ENCODE results near the gene RFESD. TPM values are rescaled to one million over a fixed set of nuclear protein-coding genes. Genes with fewer than 3 reads are reported as not detected.

Gene RFESD
- total and polyA plus RNA-seq, 10 of the 15 experiments (the other 5 are each of a cell fraction or from before 2014, with no cell fraction given): 1.9 to 14.7 (median 4.9) TPM

DNA sequence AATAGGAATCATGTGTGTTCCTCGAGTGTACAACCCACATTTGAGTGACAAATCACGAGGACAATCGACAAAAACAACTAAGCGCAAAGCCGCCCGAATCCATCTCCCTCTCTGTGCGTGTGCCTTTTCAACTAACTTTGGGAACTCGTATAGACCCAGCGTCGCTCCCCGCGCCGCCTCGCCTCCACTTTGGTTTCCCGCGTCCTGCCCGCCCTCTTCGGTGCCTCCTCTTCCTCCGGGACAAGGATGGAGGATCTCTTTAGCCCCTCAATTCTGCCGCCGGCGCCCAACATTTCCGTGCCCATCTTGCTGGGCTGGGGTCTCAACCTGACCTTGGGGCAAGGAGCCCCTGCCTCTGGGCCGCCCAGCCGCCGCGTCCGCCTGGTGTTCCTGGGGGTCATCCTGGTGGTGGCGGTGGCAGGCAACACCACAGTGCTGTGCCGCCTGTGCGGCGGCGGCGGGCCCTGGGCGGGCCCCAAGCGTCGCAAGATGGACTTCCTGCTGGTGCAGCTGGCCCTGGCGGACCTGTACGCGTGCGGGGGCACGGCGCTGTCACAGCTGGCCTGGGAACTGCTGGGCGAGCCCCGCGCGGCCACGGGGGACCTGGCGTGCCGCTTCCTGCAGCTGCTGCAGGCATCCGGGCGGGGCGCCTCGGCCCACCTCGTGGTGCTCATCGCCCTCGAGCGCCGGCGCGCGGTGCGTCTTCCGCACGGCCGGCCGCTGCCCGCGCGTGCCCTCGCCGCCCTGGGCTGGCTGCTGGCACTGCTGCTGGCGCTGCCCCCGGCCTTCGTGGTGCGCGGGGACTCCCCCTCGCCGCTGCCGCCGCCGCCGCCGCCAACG is 26.3 kb upstream of the RFESD start, which contains the start of gene GPR150:
TSS of gene GPR150 (plus strand) at position 58 of the 840 bp plus-strand sequence. CDS start at position 247, 189 bp downstream.
- peak within 1 kb of the TSS; percentile 95 for H3K4me2 ChIP-seq (ENCODE audit: control insufficient read depth, insufficient read depth)
- no peaks in the 10 kb centered on the region for H3K9me3 ChIP-seq (replicated peaks; ENCODE audit: control insufficient read depth, insufficient read depth, low read length)
- TSS peak; percentile 32 for BruUV-seq (replicated peaks)
- CTCF ChIA-PET: no interaction called here
- in situ Hi-C loops (cut with MboI): no loop called here
- POLR2A ChIA-PET: interaction anchor here (0.6 to 1.0 kb wide), 4 partner anchors 26 to 1078 kb away, joined by 4 to 6 read pairs (median 5); partner anchors contain the start of gene RFESD
- peaks cover 0 to 2% of the 10 kb centered on the region in 2 experiments; a peak in 1 of 4 replicates for H3K27me3 ChIP-seq (replicated peaks in 1 of 2; ENCODE audit: control insufficient read depth in 2 of 2, insufficient read depth in 2 of 2, low read length in 1 of 2)
- peaks cover 3% of the 10 kb centered on the region; the same call in 1 of the 2 replicates for H3K79me2 ChIP-seq (ENCODE audit: control insufficient read depth, insufficient read depth, low read length)
- peak within 1 kb of the TSS; percentile 79 for H3K4me3 ChIP-seq
- SMC1A ChIA-PET (ENCODE audit: uncharacterized antibody, unreplicated experiment): interaction anchor here (0.9 kb wide), 1 partner anchor 22 kb away, joined by 3 read pairs; no protein-coding TSS in a partner anchor
- no peaks in the 10 kb centered on the region for H3K36me3 ChIP-seq (ENCODE audit: control insufficient read depth in 2 of 2, insufficient read depth in 2 of 2, low read length in 1 of 2)
- DNase-seq (ENCODE audit: low read depth, low spot score) (no peak), FAIRE-seq (no peak), ATAC-seq (peak; percentile 79)
- H3K9ac ChIP-seq (ENCODE audit: control insufficient read depth, insufficient read depth, low read length): peak within 1 kb of the TSS; percentile 65
- peak within 1 kb of the TSS; percentile 89 for H2AFZ ChIP-seq (ENCODE audit: control insufficient read depth, low read depth, low read length)
- peaks cover 19% of the 10 kb centered on the region for H3K4me1 ChIP-seq (ENCODE audit: control insufficient read depth, insufficient read depth, low read length)
- intact Hi-C loops (cut with micrococcal nuclease; ENCODE audit: unreplicated experiment): no loop called here
- peak within 1 kb of the TSS; percentile 21; the same call in 1 of the 2 replicates for H3K27ac ChIP-seq (ENCODE audit: control insufficient read depth, insufficient read depth)
- no peaks in the 10 kb centered on the region for H4K20me1 ChIP-seq (ENCODE audit: control insufficient read depth, insufficient read depth)
- 5% methylated on average over 75 of the region's 85 CpGs for WGBS (ENCODE audit: insufficient coverage, insufficient replicate concordance, low lambda C conversion rate, missing lambda C conversion rate)
- RAD21 ChIA-PET (ENCODE audit: unreplicated experiment): no interaction called here
- TF ChIP-seq, protein P1, sequence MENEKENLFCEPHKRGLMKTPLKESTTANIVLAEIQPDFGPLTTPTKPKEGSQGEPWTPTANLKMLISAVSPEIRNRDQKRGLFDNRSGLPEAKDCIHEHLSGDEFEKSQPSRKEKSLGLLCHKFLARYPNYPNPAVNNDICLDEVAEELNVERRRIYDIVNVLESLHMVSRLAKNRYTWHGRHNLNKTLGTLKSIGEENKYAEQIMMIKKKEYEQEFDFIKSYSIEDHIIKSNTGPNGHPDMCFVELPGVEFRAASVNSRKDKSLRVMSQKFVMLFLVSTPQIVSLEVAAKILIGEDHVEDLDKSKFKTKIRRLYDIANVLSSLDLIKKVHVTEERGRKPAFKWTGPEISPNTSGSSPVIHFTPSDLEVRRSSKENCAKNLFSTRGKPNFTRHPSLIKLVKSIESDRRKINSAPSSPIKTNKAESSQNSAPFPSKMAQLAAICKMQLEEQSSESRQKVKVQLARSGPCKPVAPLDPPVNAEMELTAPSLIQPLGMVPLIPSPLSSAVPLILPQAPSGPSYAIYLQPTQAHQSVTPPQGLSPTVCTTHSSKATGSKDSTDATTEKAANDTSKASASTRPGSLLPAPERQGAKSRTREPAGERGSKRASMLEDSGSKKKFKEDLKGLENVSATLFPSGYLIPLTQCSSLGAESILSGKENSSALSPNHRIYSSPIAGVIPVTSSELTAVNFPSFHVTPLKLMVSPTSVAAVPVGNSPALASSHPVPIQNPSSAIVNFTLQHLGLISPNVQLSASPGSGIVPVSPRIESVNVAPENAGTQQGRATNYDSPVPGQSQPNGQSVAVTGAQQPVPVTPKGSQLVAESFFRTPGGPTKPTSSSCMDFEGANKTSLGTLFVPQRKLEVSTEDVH (IDR thresholded peaks at IDR 0.05; ENCODE audit: low read depth, partially characterized antibody): no peak
- TF ChIP-seq RB1 (IDR thresholded peaks at IDR 0.05; ENCODE audit: borderline replicate concordance) (no peak), TCF3 (IDR thresholded peaks at IDR 0.05; ENCODE audit: borderline replicate concordance, insufficient read depth, low read depth, low read length) (peak; percentile 90), HDAC6 (IDR thresholded peaks at IDR 0.05; ENCODE audit: unreplicated experiment) (no peak), SRF (IDR thresholded peaks at IDR 0.05; ENCODE audit: low read depth in 2 of 2, low read length in 2 of 2) (0 out of 4 replicates have a peak, but pooled peaks of 1 of the 2 experiments have one; percentile 6), ZNF384 (IDR thresholded peaks at IDR 0.05; ENCODE audit: borderline replicate concordance, low read depth, low read length) (no peak), CREB1 (IDR thresholded peaks at IDR 0.05; ENCODE audit: low read depth) (no peak), ESRRA (IDR thresholded peaks at IDR 0.05; ENCODE audit: low read length) (no peak), TBL1XR1 (IDR thresholded peaks at IDR 0.05; ENCODE audit: low read depth, low read length) (no peak), STAT3 (IDR thresholded peaks at IDR 0.05; ENCODE audit: low read depth, low read length) (no peak)
- TF ChIP-seq, protein P2, sequence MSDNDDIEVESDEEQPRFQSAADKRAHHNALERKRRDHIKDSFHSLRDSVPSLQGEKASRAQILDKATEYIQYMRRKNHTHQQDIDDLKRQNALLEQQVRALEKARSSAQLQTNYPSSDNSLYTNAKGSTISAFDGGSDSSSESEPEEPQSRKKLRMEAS (IDR thresholded peaks at IDR 0.05; ENCODE audit: low read depth, low read length): peak; percentile 89
- TF ChIP-seq, protein P3, sequence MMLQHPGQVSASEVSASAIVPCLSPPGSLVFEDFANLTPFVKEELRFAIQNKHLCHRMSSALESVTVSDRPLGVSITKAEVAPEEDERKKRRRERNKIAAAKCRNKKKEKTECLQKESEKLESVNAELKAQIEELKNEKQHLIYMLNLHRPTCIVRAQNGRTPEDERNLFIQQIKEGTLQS (IDR thresholded peaks at IDR 0.05; ENCODE audit: borderline replicate concordance, extremely low read depth, low read depth, low read length): no peak
- TF ChIP-seq, protein P4, sequence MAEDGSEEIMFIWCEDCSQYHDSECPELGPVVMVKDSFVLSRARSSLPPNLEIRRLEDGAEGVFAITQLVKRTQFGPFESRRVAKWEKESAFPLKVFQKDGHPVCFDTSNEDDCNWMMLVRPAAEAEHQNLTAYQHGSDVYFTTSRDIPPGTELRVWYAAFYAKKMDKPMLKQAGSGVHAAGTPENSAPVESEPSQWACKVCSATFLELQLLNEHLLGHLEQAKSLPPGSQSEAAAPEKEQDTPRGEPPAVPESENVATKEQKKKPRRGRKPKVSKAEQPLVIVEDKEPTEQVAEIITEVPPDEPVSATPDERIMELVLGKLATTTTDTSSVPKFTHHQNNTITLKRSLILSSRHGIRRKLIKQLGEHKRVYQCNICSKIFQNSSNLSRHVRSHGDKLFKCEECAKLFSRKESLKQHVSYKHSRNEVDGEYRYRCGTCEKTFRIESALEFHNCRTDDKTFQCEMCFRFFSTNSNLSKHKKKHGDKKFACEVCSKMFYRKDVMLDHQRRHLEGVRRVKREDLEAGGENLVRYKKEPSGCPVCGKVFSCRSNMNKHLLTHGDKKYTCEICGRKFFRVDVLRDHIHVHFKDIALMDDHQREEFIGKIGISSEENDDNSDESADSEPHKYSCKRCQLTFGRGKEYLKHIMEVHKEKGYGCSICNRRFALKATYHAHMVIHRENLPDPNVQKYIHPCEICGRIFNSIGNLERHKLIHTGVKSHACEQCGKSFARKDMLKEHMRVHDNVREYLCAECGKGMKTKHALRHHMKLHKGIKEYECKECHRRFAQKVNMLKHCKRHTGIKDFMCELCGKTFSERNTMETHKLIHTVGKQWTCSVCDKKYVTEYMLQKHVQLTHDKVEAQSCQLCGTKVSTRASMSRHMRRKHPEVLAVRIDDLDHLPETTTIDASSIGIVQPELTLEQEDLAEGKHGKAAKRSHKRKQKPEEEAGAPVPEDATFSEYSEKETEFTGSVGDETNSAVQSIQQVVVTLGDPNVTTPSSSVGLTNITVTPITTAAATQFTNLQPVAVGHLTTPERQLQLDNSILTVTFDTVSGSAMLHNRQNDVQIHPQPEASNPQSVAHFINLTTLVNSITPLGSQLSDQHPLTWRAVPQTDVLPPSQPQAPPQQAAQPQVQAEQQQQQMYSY (CRISPR knock-in tag; IDR thresholded peaks at IDR 0.05): no peak
- TF ChIP-seq, protein P5, sequence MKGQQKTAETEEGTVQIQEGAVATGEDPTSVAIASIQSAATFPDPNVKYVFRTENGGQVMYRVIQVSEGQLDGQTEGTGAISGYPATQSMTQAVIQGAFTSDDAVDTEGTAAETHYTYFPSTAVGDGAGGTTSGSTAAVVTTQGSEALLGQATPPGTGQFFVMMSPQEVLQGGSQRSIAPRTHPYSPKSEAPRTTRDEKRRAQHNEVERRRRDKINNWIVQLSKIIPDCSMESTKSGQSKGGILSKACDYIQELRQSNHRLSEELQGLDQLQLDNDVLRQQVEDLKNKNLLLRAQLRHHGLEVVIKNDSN (IDR thresholded peaks at IDR 0.05; ENCODE audit: borderline replicate concordance, extremely low read length, insufficient read depth, low read depth, low read length): peak; percentile 2

Measured in GM12878 (cell line).